Activated B cell treated with CpG ODN at 0.5 μM for 24 hours (primary cell): ENCODE data around the gene TM4SF1. TPM values are rescaled to one million over a fixed set of nuclear protein-coding genes. Genes with fewer than 3 reads are reported as not detected.

Experiments
- ATAC-seq: fragments of 200-7000 bp; cut with Tn5 transposase; one replicate; pipeline ENCODE4 v1.10.0; 2021; ENCODE audit warnings: low read depth, mild to moderate bottlenecking, moderate library complexity
- CTCF ChIA-PET: fragments of 350-600 bp; sonication (Branson Sonifier 250); formaldehyde crosslinking; loops from one replicate; lab custom pipeline; 2021; ENCODE audit warnings: antibody characterized with exemption; lab: Charles Lee
- POLR2A ChIA-PET: fragments of 350-600 bp; sonication (Branson Sonifier 250); formaldehyde crosslinking; loops from one replicate; lab custom pipeline; 2021; ENCODE audit warnings: antibody characterized with exemption; lab: Charles Lee
- DNase-seq: peaks from one replicate; pipeline ENCODE4 v3.0.0; 2022
- H3K27ac Mint-ChIP-seq: one replicate; pipeline ENCODE4 v1.8.0; 2020; ENCODE audit warnings: mixed read lengths
- H3K27me3 Mint-ChIP-seq: one replicate; pipeline ENCODE4 v1.8.0; 2021; ENCODE audit warnings: mixed read lengths
- H3K36me3 Mint-ChIP-seq: one replicate; pipeline ENCODE4 v1.8.0; 2021; ENCODE audit warnings: low read depth, mixed read lengths
- H3K4me1 Mint-ChIP-seq: one replicate; pipeline ENCODE4 v1.8.0; 2021; ENCODE audit warnings: mixed read lengths
- H3K4me3 Mint-ChIP-seq: one replicate; pipeline ENCODE4 v1.8.0; 2020; ENCODE audit warnings: mild to moderate bottlenecking, mixed read lengths
- H3K9me3 Mint-ChIP-seq: one replicate; pipeline ENCODE4 v1.8.0; 2020; ENCODE audit warnings: mixed read lengths
- CTCF ChIP-seq: fragments of 200-600 bp; IDR thresholded peaks from one replicate; pipeline ENCODE4 v1.8.0; 2022; ENCODE audit warnings: antibody characterized with exemption, mild to moderate bottlenecking
- intact Hi-C: fragments of 100-400 bp; cut with micrococcal nuclease; formaldehyde crosslinking; loops from one replicate; pipeline ENCODE4 v1.15.1; 2024
- total RNA-seq: library from RNA; stranded (reverse); gene quantifications from 2 replicates; pipeline ENCODE4 v1.2.3, GENCODE V29; 2022

The TM4SF1 gene
- total RNA-seq, 1 donor from 2014 or later: not detected

- ATAC-seq: no peak
- POLR2A ChIA-PET: no interaction called here
Measured at GRCh38 chr3:149417727-149418126, 40.3 kb upstream of the TM4SF1 start.

GRCh38 chr3:149417174-149417573 lies 39.7 kb upstream of the TM4SF1 start:
- POLR2A ChIA-PET: no interaction called here
- intact Hi-C loops: no loop called here
- Mint-ChIP-seq H3K27ac (no peak overlapping the region), H3K36me3 (no peaks in the 10 kb centered on the region), H3K27me3 (no peaks in the 10 kb centered on the region), H3K4me1 (peaks cover 2% of the 10 kb centered on the region), H3K9me3 (no peaks in the 10 kb centered on the region), H3K4me3 (no peak overlapping the region)
- no peak for ATAC-seq
- TF ChIP-seq CTCF: no peak
- CTCF ChIA-PET: no interaction called here
- DNase-seq: no peak

More at GRCh38 chr3:149417727-149418126, 40.3 kb upstream of the TM4SF1 start:
- intact Hi-C loops: no loop called here
- CTCF ChIA-PET: no interaction called here
- Mint-ChIP-seq H3K27ac (no peak overlapping the region), H3K9me3 (no peaks in the 10 kb centered on the region), H3K27me3 (no peaks in the 10 kb centered on the region), H3K4me3 (no peak overlapping the region), H3K4me1 (peaks cover 2% of the 10 kb centered on the region), H3K36me3 (no peaks in the 10 kb centered on the region)
- TF ChIP-seq CTCF: no peak
- no peak for DNase-seq

GRCh38 chr3:149415484-149415883 lies 38.0 kb upstream of the TM4SF1 start:
- ChIA-PET CTCF (no interaction called here), POLR2A (no interaction called here)
- ATAC-seq (no peak), DNase-seq (no peak)
- Mint-ChIP-seq H3K4me3 (no peak overlapping the region), H3K4me1 (peaks cover 2% of the 10 kb centered on the region), H3K27me3 (no peaks in the 10 kb centered on the region), H3K9me3 (no peaks in the 10 kb centered on the region), H3K27ac (no peak overlapping the region), H3K36me3 (no peaks in the 10 kb centered on the region)
- intact Hi-C loops: no loop called here
- TF ChIP-seq CTCF: no peak

- no peaks in the 10 kb centered on the region for H3K36me3 Mint-ChIP-seq
- H3K27me3 Mint-ChIP-seq: no peaks in the 10 kb centered on the region
- ChIA-PET CTCF (no interaction called here), POLR2A (no interaction called here)
- H3K4me3 Mint-ChIP-seq: no peak overlapping the region
- DNase-seq (no peak), ATAC-seq (no peak)
- intact Hi-C loops: no loop called here
- peaks cover 2% of the 10 kb centered on the region for H3K4me1 Mint-ChIP-seq
- H3K9me3 Mint-ChIP-seq: no peaks in the 10 kb centered on the region
- no peak overlapping the region for H3K27ac Mint-ChIP-seq
- TF ChIP-seq CTCF: no peak
Measured at GRCh38 chr3:149414557-149415231, 37.2 kb upstream of the TM4SF1 start.

- CTCF ChIA-PET: no interaction called here
- Mint-ChIP-seq H3K36me3 (no peaks in the 10 kb centered on the region), H3K4me1 (no peaks in the 10 kb centered on the region), H3K9me3 (no peaks in the 10 kb centered on the region), H3K4me3 (no peak overlapping the region), H3K27ac (no peak overlapping the region), H3K27me3 (no peaks in the 10 kb centered on the region)
- intact Hi-C loops: no loop called here
- POLR2A ChIA-PET: no interaction called here
- ATAC-seq (no peak), DNase-seq (no peak)
- no peak for TF ChIP-seq CTCF
Measured at GRCh38 chr3:149411583-149411982, 34.1 kb upstream of the TM4SF1 start.
